Neural progenitor cell (in vitro differentiated cells): ENCODE data around the gene MUCL3.

Source experiments
- EZH2phosphoT487 ChIP-seq: fragments of 200-600 bp; sonication (generic); IDR thresholded peaks from 2 replicates; pipeline ENCODE4 v1.6.1; 2017; ENCODE audit warnings: antibody characterized with exemption
- TF ChIP-seq, protein P1 (sequence below): fragments of 200-600 bp; sonication (generic); IDR thresholded peaks from 2 replicates; pipeline ENCODE4 v1.5.1; 2017; ENCODE audit warnings: antibody characterized with exemption, mild to moderate bottlenecking

DNA sequence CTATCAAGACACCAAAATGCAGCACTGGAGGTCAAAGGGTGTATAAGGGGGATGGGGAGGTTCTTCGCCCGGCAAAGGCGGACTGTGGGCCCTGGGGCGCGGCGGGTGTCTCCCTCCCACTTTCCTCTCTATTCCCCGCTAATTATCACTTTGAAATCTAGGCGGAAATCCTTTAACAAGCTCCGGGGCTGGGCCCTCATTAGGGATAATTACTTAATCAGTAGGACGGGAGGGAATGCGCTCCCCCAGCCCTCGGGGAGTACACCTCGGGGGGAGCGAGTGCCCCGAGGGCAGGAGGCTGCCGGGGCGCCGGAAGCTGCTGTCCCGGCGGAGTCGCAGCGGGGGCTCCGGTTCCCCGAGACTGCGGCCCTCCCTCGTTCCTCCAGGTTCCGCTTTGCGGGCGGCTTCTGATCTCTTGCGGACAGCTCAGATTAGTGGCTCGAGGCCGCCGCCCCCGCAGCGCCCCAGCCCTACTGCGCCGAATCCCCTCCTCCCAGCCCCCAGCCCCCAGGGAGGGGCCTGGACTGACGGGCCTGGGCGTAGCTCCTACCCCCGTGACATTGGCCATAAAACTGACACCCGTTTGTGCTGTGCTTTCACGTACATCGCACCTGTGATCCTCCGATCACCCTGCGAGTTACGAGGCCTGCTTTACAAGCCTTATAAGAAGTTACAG is 14.7 kb downstream of the MUCL3 start:
- peak; percentile 37 for TF ChIP-seq EZH2phosphoT487
- TF ChIP-seq, protein P1, sequence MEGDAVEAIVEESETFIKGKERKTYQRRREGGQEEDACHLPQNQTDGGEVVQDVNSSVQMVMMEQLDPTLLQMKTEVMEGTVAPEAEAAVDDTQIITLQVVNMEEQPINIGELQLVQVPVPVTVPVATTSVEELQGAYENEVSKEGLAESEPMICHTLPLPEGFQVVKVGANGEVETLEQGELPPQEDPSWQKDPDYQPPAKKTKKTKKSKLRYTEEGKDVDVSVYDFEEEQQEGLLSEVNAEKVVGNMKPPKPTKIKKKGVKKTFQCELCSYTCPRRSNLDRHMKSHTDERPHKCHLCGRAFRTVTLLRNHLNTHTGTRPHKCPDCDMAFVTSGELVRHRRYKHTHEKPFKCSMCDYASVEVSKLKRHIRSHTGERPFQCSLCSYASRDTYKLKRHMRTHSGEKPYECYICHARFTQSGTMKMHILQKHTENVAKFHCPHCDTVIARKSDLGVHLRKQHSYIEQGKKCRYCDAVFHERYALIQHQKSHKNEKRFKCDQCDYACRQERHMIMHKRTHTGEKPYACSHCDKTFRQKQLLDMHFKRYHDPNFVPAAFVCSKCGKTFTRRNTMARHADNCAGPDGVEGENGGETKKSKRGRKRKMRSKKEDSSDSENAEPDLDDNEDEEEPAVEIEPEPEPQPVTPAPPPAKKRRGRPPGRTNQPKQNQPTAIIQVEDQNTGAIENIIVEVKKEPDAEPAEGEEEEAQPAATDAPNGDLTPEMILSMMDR = no peak
